B cell (primary cell): Measurements from ENCODE around the gene NOSTRIN. TPM values are rescaled to one million over a fixed set of nuclear protein-coding genes. Genes with fewer than 3 reads are reported as not detected.
"Not testable (repeated sequence)": the region's sequence is repeated elsewhere in the genome, so short reads cannot be mapped to it uniquely, and the experiment has no call there.

Source experiments
- ATAC-seq: fragments of 200-7000 bp; cut with Tn5 transposase; one replicate; pipeline ENCODE4 v1.10.0; 2021; ENCODE audit warnings: low read depth, mild to moderate bottlenecking, moderate number of reproducible peaks, moderate library complexity
- CTCF ChIA-PET: fragments of 350-600 bp; sonication (Branson Sonifier 250); formaldehyde crosslinking; loops from one replicate; lab custom pipeline; 2021; ENCODE audit warnings: antibody characterized with exemption, inconsistent platforms; lab: Charles Lee
- POLR2A ChIA-PET: fragments of 350-600 bp; sonication (Branson Sonifier 250); formaldehyde crosslinking; loops from one replicate; lab custom pipeline; 2021; ENCODE audit warnings: antibody characterized with exemption; lab: Charles Lee
- DNase-seq: peaks from one replicate; pipeline ENCODE4 v3.0.0; 2013
- H2AFZ ChIP-seq: 2 replicates; pipeline ENCODE4 v1.6.1; 2012; ENCODE audit warnings: mild to moderate bottlenecking, low read depth, low read length; ENCODE audit not compliant: insufficient read depth, poor library complexity, severe bottlenecking
- H3K27ac ChIP-seq, 2 donors: 1 replicate in 1 of 2; 2 replicates in 1 of 2; pipeline ENCODE4 v1.5.1; 2012 to 2013; ENCODE audit warnings: low read length in 2 of 2, mild to moderate bottlenecking in 2 of 2, moderate library complexity in 1 of 2
- H3K27me3 ChIP-seq, 4 experiments: fragments of 200-600 bp in 1 of 4; sonication (generic) in 1 of 4; replicated peaks in 1 of 4; 1 replicate in 2 of 4; 2 replicates in 2 of 4; pipeline versions ENCODE4 v1.6.1 to v1.7.0; 2013 to 2016; ENCODE audit warnings: low read length in 3 of 4, mild to moderate bottlenecking in 2 of 4, mixed read lengths in 1 of 4, moderate library complexity in 1 of 4; ENCODE audit not compliant: insufficient read depth in 4 of 4, control insufficient read depth in 3 of 4; ENCODE audit errors: control extremely low read depth in 1 of 4
- H3K36me3 ChIP-seq, 2 experiments: replicated peaks in 1 of 2; 1 replicate in 1 of 2; 2 replicates in 1 of 2; pipeline versions ENCODE4 v1.6.1 to v1.7.1; 2013; ENCODE audit warnings: low read length in 1 of 2; ENCODE audit not compliant: insufficient read depth in 2 of 2, control insufficient read depth in 1 of 2; ENCODE audit errors: control extremely low read depth in 1 of 2, extremely low read depth in 1 of 2
- H3K4me1 ChIP-seq, 2 donors: fragments of 200-600 bp in 1 of 2; sonication (generic) in 1 of 2; 1 replicate in 1 of 2; 2 replicates in 1 of 2; pipeline versions ENCODE4 v1.5.1 to v1.6.1; 2013 to 2017; ENCODE audit warnings: low read length in 2 of 2; ENCODE audit not compliant: control insufficient read depth in 2 of 2, insufficient read depth in 2 of 2
- H3K4me2 ChIP-seq: replicated peaks from 2 replicates; pipeline ENCODE3; 2012; ENCODE audit warnings: mild to moderate bottlenecking, low read depth, low read length; ENCODE audit not compliant: poor library complexity, severe bottlenecking
- H3K4me3 ChIP-seq, 5 experiments: fragments of 200-600 bp in 1 of 5; sonication (generic) in 1 of 5; 1 replicate in 3 of 5; 2 replicates in 2 of 5; pipeline versions ENCODE4 v1.5.1 to v1.7.0; 2011 to 2016; ENCODE audit warnings: low read length in 4 of 5, mild to moderate bottlenecking in 4 of 5, low read depth in 2 of 5, control low read depth in 1 of 5, moderate library complexity in 1 of 5; ENCODE audit not compliant: insufficient read depth in 1 of 5; ENCODE audit errors: control extremely low read depth in 1 of 5, extremely low read depth in 1 of 5
- H3K79me2 ChIP-seq: fragments of 200-600 bp; sonication (generic); one replicate; pipeline ENCODE4 v1.6.0; 2016; ENCODE audit warnings: low read length; ENCODE audit not compliant: control insufficient read depth, insufficient read depth
- H3K9ac ChIP-seq: fragments of 200-600 bp; sonication (generic); 2 replicates; pipeline ENCODE4 v1.6.1; 2017; ENCODE audit warnings: mild to moderate bottlenecking, low read length, moderate library complexity
- H3K9me3 ChIP-seq, 3 donors: one replicate each; pipeline versions ENCODE4 v1.6.1 to v1.7.1; 2013; ENCODE audit warnings: low read length in 2 of 3; ENCODE audit not compliant: control insufficient read depth in 2 of 3, insufficient read depth in 1 of 3; ENCODE audit errors: control extremely low read depth in 1 of 3
- H4K20me1 ChIP-seq: 2 replicates; pipeline ENCODE4 v1.6.0; 2012; ENCODE audit warnings: mild to moderate bottlenecking, low read length; ENCODE audit not compliant: insufficient read depth, control insufficient read depth, poor library complexity, severe bottlenecking
- H3K27ac Mint-ChIP-seq: one replicate; pipeline ENCODE4 v1.8.0; 2021; ENCODE audit warnings: mixed read lengths
- H3K27me3 Mint-ChIP-seq: one replicate; pipeline ENCODE4 v1.8.0; 2021; ENCODE audit warnings: mixed read lengths
- H3K4me1 Mint-ChIP-seq: one replicate; pipeline ENCODE4 v1.8.0; 2021; ENCODE audit warnings: mixed read lengths
- H3K4me3 Mint-ChIP-seq: one replicate; pipeline ENCODE4 v1.8.0; 2021; ENCODE audit warnings: mixed read lengths
- H3K9me3 Mint-ChIP-seq: one replicate; pipeline ENCODE4 v1.8.0; 2022; ENCODE audit warnings: mixed read lengths; ENCODE audit not compliant: insufficient read depth
- EZH2 ChIP-seq: IDR thresholded peaks from 2 replicates; pipeline ENCODE4 v1.6.1; 2012; ENCODE audit warnings: borderline replicate concordance, low read depth, mild to moderate bottlenecking, moderate library complexity, low read length; ENCODE audit not compliant: insufficient read depth, poor library complexity, severe bottlenecking
- WGBS: methylation state at CpG from one replicate; pipeline ENCODE4 v1.1.5; 2013; ENCODE audit warnings: missing lambda C conversion rate; ENCODE audit not compliant: insufficient coverage; 5-methylcytosine and 5-hydroxymethylcytosine counted together
- intact Hi-C: fragments of 100-400 bp; cut with micrococcal nuclease; formaldehyde crosslinking; loops from one replicate; pipeline ENCODE4 v1.10.0; 2022
- polyA plus RNA-seq: library from polyadenylated mRNA; depleted of rRNA; stranded (reverse); fragments of >200 nt; gene quantifications from 2 replicates; pipeline ENCODE4 v1.2.3, GENCODE V29; 2012
- total RNA-seq, 2 donors: library from RNA; stranded (reverse); fragments of 120-200 nt in 1 of 2; gene quantifications; 1 replicate in 1 of 2; 2 replicates in 1 of 2; pipeline versions ENCODE4 v1.2.3 to v1.2.4, GENCODE V29; 2013 to 2022
- TF ChIP-seq, protein P1 (sequence below): fragments of 200-600 bp; IDR thresholded peaks from one replicate; pipeline ENCODE4 v1.8.0; 2022; ENCODE audit warnings: antibody characterized with exemption, mild to moderate bottlenecking

NOSTRIN gene
- total and polyA plus RNA-seq, 2 donors (not counting 1 experiment from before 2014, with no cell fraction given): not detected

DNA sequence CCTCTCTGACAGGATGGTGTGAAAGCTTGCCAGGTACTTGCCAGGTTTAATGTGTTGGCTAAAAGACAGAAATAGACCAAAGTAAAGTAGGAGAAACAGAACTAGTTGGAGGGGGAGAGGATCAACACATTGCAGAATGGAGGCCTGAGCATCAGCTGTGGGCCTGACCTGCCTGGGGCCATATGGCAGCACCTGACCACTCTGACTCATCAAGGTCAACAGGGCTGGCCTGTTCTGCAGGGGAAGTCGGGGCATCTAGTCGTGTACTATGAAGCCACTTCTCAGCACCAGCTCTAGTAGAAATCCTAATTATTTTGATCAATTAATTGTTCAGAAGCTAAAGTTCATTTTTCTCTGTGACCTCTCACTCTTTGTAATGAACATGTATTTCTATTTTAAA lies 35.8 kb upstream of the NOSTRIN start:
- H3K27ac Mint-ChIP-seq: no peak overlapping the region
- Histone ChIP-seq H3K4me2 (no peak overlapping the region), H3K9ac (no peak overlapping the region), H3K79me2 (no peaks in the 10 kb centered on the region), H2AFZ (no peak overlapping the region), H3K4me1 (no peaks in the 10 kb centered on the region), H3K36me3 (peaks cover 0 to 3% of the 10 kb centered on the region in 2 experiments), H4K20me1 (no peaks in the 10 kb centered on the region), H3K4me3 (no peak overlapping the region), H3K9me3 (no peaks in the 10 kb centered on the region), H3K27ac (no peak overlapping the region), H3K27me3 (no peaks in the 10 kb centered on the region)
- H3K27me3 Mint-ChIP-seq: no peaks in the 10 kb centered on the region
- WGBS: no CpG with 5 or more reads among the region's 2 CpGs
- H3K4me3 Mint-ChIP-seq: no peak overlapping the region
- no peak for DNase-seq
- no peaks in the 10 kb centered on the region for H3K9me3 Mint-ChIP-seq
- CTCF ChIA-PET: no interaction called here
- ATAC-seq: no peak
- TF ChIP-seq, protein P1, sequence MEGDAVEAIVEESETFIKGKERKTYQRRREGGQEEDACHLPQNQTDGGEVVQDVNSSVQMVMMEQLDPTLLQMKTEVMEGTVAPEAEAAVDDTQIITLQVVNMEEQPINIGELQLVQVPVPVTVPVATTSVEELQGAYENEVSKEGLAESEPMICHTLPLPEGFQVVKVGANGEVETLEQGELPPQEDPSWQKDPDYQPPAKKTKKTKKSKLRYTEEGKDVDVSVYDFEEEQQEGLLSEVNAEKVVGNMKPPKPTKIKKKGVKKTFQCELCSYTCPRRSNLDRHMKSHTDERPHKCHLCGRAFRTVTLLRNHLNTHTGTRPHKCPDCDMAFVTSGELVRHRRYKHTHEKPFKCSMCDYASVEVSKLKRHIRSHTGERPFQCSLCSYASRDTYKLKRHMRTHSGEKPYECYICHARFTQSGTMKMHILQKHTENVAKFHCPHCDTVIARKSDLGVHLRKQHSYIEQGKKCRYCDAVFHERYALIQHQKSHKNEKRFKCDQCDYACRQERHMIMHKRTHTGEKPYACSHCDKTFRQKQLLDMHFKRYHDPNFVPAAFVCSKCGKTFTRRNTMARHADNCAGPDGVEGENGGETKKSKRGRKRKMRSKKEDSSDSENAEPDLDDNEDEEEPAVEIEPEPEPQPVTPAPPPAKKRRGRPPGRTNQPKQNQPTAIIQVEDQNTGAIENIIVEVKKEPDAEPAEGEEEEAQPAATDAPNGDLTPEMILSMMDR: no peak
- no peak for TF ChIP-seq EZH2
- intact Hi-C loops: no loop called here
- H3K4me1 Mint-ChIP-seq: no peaks in the 10 kb centered on the region
- POLR2A ChIA-PET: no interaction called here

DNA sequence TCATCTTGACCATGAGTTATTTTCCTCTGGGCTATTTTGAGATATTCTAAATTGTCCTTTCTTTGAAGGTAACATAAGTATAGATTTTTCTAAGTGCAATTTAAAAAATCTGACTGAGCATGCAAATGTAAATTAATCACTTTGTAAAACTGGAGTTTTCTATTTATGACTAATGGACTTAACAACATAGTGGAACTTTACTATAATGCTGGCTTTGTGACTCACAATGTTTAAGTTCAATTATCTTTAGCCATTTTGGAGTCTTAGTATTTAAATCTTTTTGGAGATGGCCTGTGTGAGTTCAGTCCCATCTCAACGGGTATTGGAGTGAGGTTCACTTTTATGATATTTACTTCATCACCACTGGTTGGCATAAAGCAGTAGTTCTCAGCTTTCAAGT lies 35.2 kb upstream of the NOSTRIN start:
- H3K4me1 ChIP-seq: no peaks in the 10 kb centered on the region
- H3K9ac ChIP-seq: no peak overlapping the region
- Mint-ChIP-seq H3K27ac (no peak overlapping the region), H3K4me1 (no peaks in the 10 kb centered on the region), H3K9me3 (no peaks in the 10 kb centered on the region), H3K4me3 (no peak overlapping the region), H3K27me3 (no peaks in the 10 kb centered on the region)
- no peak overlapping the region for H2AFZ ChIP-seq
- H3K4me2 ChIP-seq: no peak overlapping the region
- no CpG with 5 or more reads among the region's 1 CpG for WGBS
- no peaks in the 10 kb centered on the region for H4K20me1 ChIP-seq
- ChIA-PET CTCF (no interaction called here), POLR2A (no interaction called here)
- DNase-seq (no peak), ATAC-seq (no peak)
- intact Hi-C loops: no loop called here
- no peak overlapping the region for H3K4me3 ChIP-seq
- H3K27me3 ChIP-seq: no peaks in the 10 kb centered on the region
- H3K27ac ChIP-seq: no peak overlapping the region
- no peaks in the 10 kb centered on the region for H3K79me2 ChIP-seq
- no peaks in the 10 kb centered on the region for H3K9me3 ChIP-seq
- H3K36me3 ChIP-seq: peaks cover 0 to 3% of the 10 kb centered on the region in 2 experiments
- TF ChIP-seq EZH2: no peak
- TF ChIP-seq, protein P1: no peak

DNA sequence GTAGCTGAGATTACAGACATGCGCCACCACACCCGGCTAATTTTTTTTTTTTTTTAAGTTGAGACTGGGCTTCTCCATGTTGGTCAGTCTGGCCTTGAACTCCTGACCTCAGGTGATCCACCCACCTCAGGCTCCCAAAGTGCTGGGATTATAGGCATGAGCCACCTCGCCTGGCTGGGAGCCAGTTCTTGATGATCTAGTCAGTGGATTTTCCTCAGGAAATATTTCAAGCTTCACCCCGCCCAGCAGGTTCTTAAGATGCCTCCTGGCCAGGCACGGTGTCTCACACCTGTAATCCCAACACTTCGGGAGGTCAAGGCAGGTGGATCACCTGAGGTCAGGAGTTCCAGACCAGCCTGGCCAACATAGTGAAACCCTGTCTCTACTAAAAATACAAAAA lies 34.1 kb upstream of the NOSTRIN start:
- POLR2A ChIA-PET: interaction anchor here (0.7 kb wide), 1 partner anchor 47 kb away, joined by 4 read pairs; no protein-coding TSS in a partner anchor
- H3K27me3 Mint-ChIP-seq: not testable (repeated sequence)

More for the DNA sequence above, 34.1 kb upstream of the NOSTRIN start:
- H3K9me3 ChIP-seq, H3K27ac Mint-ChIP-seq, H3K79me2 ChIP-seq, ATAC-seq, intact Hi-C loops, H3K4me3 Mint-ChIP-seq, H3K4me1 ChIP-seq, H3K9ac ChIP-seq, H3K4me1 Mint-ChIP-seq, DNase-seq, H3K27ac ChIP-seq, H3K4me3 ChIP-seq, H4K20me1 ChIP-seq, H3K27me3 ChIP-seq, H3K9me3 Mint-ChIP-seq, H2AFZ ChIP-seq, H3K4me2 ChIP-seq, H3K36me3 ChIP-seq: not testable (repeated sequence)
- 97% methylated on average over 6 of the region's 6 CpGs for WGBS
- CTCF ChIA-PET: interaction anchor here (0.6 kb wide), 2 partner anchors 41 to 47 kb away, joined by 3 read pairs; no protein-coding TSS in a partner anchor
